Uterus (tissue), 4 donors: ENCODE data around the gene SLC26A1. TPM values are rescaled to one million over a fixed set of nuclear protein-coding genes. Genes with fewer than 3 reads are reported as not detected.

Source experiments
- DNase-seq, 2 donors: peaks; one replicate each; pipeline ENCODE4 v3.0.0-alpha.2; 2019 to 2020
- H3K27ac ChIP-seq, 2 donors: fragments of 200-600 bp; sonication (generic); 1 replicate in 1 of 2; 2 replicates in 1 of 2; pipeline ENCODE4 v1.5.1; 2016 to 2018
- H3K27me3 ChIP-seq, 2 donors: fragments of 200-600 bp; sonication (generic); one replicate each; pipeline ENCODE4 v1.5.1; 2018 to 2019; ENCODE audit warnings: control low read depth in 1 of 2
- H3K36me3 ChIP-seq, 2 donors: fragments of 200-600 bp; sonication (generic); one replicate each; pipeline ENCODE4 v1.5.1; 2019; ENCODE audit warnings: control low read depth in 1 of 2
- H3K4me1 ChIP-seq, 2 donors: fragments of 200-600 bp; sonication (generic); one replicate each; pipeline ENCODE4 v1.5.1; 2018 to 2019; ENCODE audit warnings: control low read depth in 1 of 2
- H3K4me3 ChIP-seq, 2 donors: fragments of 200-600 bp; sonication (generic); 1 replicate in 1 of 2; 2 replicates in 1 of 2; pipeline ENCODE4 v1.5.1; 2018 to 2019; ENCODE audit warnings: mild to moderate bottlenecking in 1 of 2
- H3K9me3 ChIP-seq, 2 donors: fragments of 200-600 bp; sonication (generic); one replicate each; pipeline ENCODE4 v1.5.1; 2019; ENCODE audit warnings: control low read depth in 1 of 2
- CTCF ChIP-seq, 4 experiments: fragments of 200-600 bp in 2 of 4; fragments of 450-650 bp in 2 of 4; sonication (generic) in 2 of 4; IDR thresholded peaks; one replicate each; pipeline ENCODE4 v1.5.1; 2016 to 2019; ENCODE audit warnings: antibody characterized with exemption in 4 of 4, mild to moderate bottlenecking in 2 of 4, moderate library complexity in 1 of 4
- POLR2A ChIP-seq, 2 donors: fragments of 450-650 bp; IDR thresholded peaks; one replicate each; pipeline ENCODE4 v1.6.1; 2016; ENCODE audit warnings: antibody characterized with exemption in 2 of 2, mild to moderate bottlenecking in 1 of 2, moderate library complexity in 1 of 2
- intact Hi-C: fragments of 100-400 bp; cut with DNase I; formaldehyde crosslinking; loops from one replicate; pipeline ENCODE4 v1.15.1; 2023; ENCODE audit warnings: low total_unique reads
- total RNA-seq, 4 donors: library from RNA; depleted of rRNA in 3 of 4; stranded (reverse); fragments of >200 nt in 3 of 4; gene quantifications; one replicate each; pipeline versions ENCODE4 v1.1.0 to v1.2.4, GENCODE V29; 2014 to 2023
- donor health status: DM: yes; HTN: yes; CAD: no.

The SLC26A1 gene
- total RNA-seq, 4 donors from 2014 or later, result 0.07 to 0.12 TPM; not detected in 2

GRCh38 chr4:960636-961350 is 32.4 kb downstream of the SLC26A1 start:
- DNase-seq, result no peak
- H3K9me3 ChIP-seq, result no peaks in the 10 kb centered on the region
- H3K27me3 ChIP-seq, result no peaks in the 10 kb centered on the region
- intact Hi-C loops, result no loop called here
- no peak overlapping the region for H3K27ac ChIP-seq
- no peaks in the 10 kb centered on the region for H3K4me1 ChIP-seq
- no peak overlapping the region for H3K4me3 ChIP-seq
- no peaks in the 10 kb centered on the region for H3K36me3 ChIP-seq
- TF ChIP-seq CTCF (IDR thresholded peaks at IDR 0.05), result no peak
- no peak for TF ChIP-seq POLR2A (IDR thresholded peaks at IDR 0.05)

- Histone ChIP-seq H3K4me3 (no peak overlapping the region), H3K27me3 (no peaks in the 10 kb centered on the region), H3K9me3 (no peaks in the 10 kb centered on the region), H3K4me1 (no peaks in the 10 kb centered on the region), H3K36me3 (no peaks in the 10 kb centered on the region), H3K27ac (no peak overlapping the region)
- TF ChIP-seq POLR2A (IDR thresholded peaks at IDR 0.05) (no peak), CTCF (IDR thresholded peaks at IDR 0.05) (no peak)
- peak in 1 of 2 donors; percentile 17 for DNase-seq
- intact Hi-C loops, result no loop called here
These were observed 33.0 kb downstream of the SLC26A1 start for GRCh38 chr4:960140-960635.

- Histone ChIP-seq H3K9me3 (no peaks in the 10 kb centered on the region), H3K36me3 (no peaks in the 10 kb centered on the region), H3K27ac (no peak overlapping the region), H3K27me3 (no peaks in the 10 kb centered on the region), H3K4me1 (no peaks in the 10 kb centered on the region), H3K4me3 (no peak overlapping the region)
- TF ChIP-seq POLR2A (IDR thresholded peaks at IDR 0.05) (no peak), CTCF (IDR thresholded peaks at IDR 0.05) (no peak)
- intact Hi-C loops, result no loop called here
- DNase-seq, result peak in 1 of 2 donors; percentile 13
These were observed 33.7 kb downstream of the SLC26A1 start for GRCh38 chr4:959338-960139.

GRCh38 chr4:958696-959337 is 34.4 kb downstream of the SLC26A1 start:
- no peak overlapping the region for H3K27ac ChIP-seq
- peak; percentile 11 to 13 for DNase-seq
- TF ChIP-seq CTCF (IDR thresholded peaks at IDR 0.05) (no peak), POLR2A (IDR thresholded peaks at IDR 0.05) (no peak)
- no peaks in the 10 kb centered on the region for H3K27me3 ChIP-seq
- no peaks in the 10 kb centered on the region for H3K4me1 ChIP-seq
- no peaks in the 10 kb centered on the region for H3K36me3 ChIP-seq
- intact Hi-C loops, result no loop called here
- H3K9me3 ChIP-seq, result no peaks in the 10 kb centered on the region
- H3K4me3 ChIP-seq, result no peak overlapping the region
